Endothelial cell of umbilical vein (primary cell): ENCODE results near the gene FSD1. TPM values are rescaled to one million over a fixed set of nuclear protein-coding genes. Genes with fewer than 3 reads are reported as not detected.

ENCODE experiments used
- BruUV-seq: library from RNA; stranded (reverse); fragments of 400-500 nt; replicated peaks from 2 replicates; lab custom pipeline; 2021; lab: Mats Ljungman, UMichigan
- CTCF ChIA-PET: fragments of 300-600, 350-600 bp; sonication (Branson Sonifier 250); formaldehyde crosslinking; loops from one replicate; lab custom pipeline; 2021; ENCODE audit warnings: antibody characterized with exemption, inconsistent platforms; lab: Charles Lee
- POLR2A ChIA-PET: fragments of 300-600, 350-600 bp; sonication (Branson Sonifier 250); formaldehyde crosslinking; loops from one replicate; lab custom pipeline; 2021; ENCODE audit warnings: antibody characterized with exemption, inconsistent platforms; lab: Charles Lee
- DNase-seq: peaks from one replicate; pipeline ENCODE4 v3.0.0-alpha.2; 2011; ENCODE audit warnings: low read depth, low spot score
- FAIRE-seq: peaks from 2 replicates; lab custom pipeline; 2011; peaks lifted over from hg19 to GRCh38; lab: Jason Lieb, UNC
- H2AFZ ChIP-seq: 2 replicates; pipeline ENCODE4 v1.6.0; 2012; ENCODE audit warnings: low read depth, low read length, control low read depth, inconsistent platforms
- H3K27ac ChIP-seq: 2 replicates; pipeline ENCODE4 v1.5.1; 2011; ENCODE audit warnings: low read depth, mild to moderate bottlenecking, control low read depth, low read length, moderate library complexity; ENCODE audit not compliant: insufficient read depth
- H3K27me3 ChIP-seq, 2 experiments: 2 replicates each; pipeline versions ENCODE4 v1.6.0 to v1.6.1; 2011; ENCODE audit warnings: low read length in 2 of 2, mixed read lengths in 1 of 2; ENCODE audit not compliant: control insufficient read depth in 2 of 2, insufficient read depth in 2 of 2
- H3K36me3 ChIP-seq, 2 experiments: 2 replicates in 1 of 2; 3 replicates in 1 of 2; pipeline ENCODE4 v1.5.1; 2011; ENCODE audit warnings: low read length in 2 of 2, mild to moderate bottlenecking in 1 of 2, moderate library complexity in 1 of 2; ENCODE audit not compliant: control insufficient read depth in 2 of 2, insufficient read depth in 2 of 2; ENCODE audit errors: extremely low read depth in 1 of 2
- H3K4me1 ChIP-seq: 3 replicates; pipeline ENCODE4 v1.5.1; 2011; ENCODE audit warnings: mild to moderate bottlenecking, low read length; ENCODE audit not compliant: control insufficient read depth, insufficient read depth; ENCODE audit errors: extremely low read depth
- H3K4me2 ChIP-seq: 2 replicates; pipeline ENCODE4 v1.6.1; 2011; ENCODE audit warnings: low read length, control low read depth, mixed read lengths; ENCODE audit not compliant: insufficient read depth
- H3K4me3 ChIP-seq, 3 experiments: fragments of 200-600 bp in 1 of 3; sonication (generic), shearing (Covaris generic) in 1 of 3; replicated peaks in 1 of 3; 2 replicates each; pipeline ENCODE4 v1.5.1; 2011 to 2016; ENCODE audit warnings: control low read depth in 3 of 3, low read length in 3 of 3, mild to moderate bottlenecking in 2 of 3, inconsistent platforms in 1 of 3, low read depth in 1 of 3, moderate library complexity in 1 of 3; ENCODE audit not compliant: insufficient read depth in 1 of 3
- H3K79me2 ChIP-seq: 2 replicates; pipeline ENCODE4 v1.6.0; 2012; ENCODE audit warnings: low read length, inconsistent platforms; ENCODE audit not compliant: control insufficient read depth, insufficient read depth
- H3K9ac ChIP-seq: replicated peaks from 2 replicates; pipeline ENCODE3; 2011; ENCODE audit warnings: low read length, control low read depth; ENCODE audit not compliant: insufficient read depth; ENCODE audit errors: extremely low read depth
- H3K9me1 ChIP-seq: replicated peaks from 3 replicates; pipeline ENCODE4 v1.6.0; 2011; ENCODE audit warnings: mild to moderate bottlenecking, low read length; ENCODE audit not compliant: control insufficient read depth, insufficient read depth; ENCODE audit errors: extremely low read depth
- H3K9me3 ChIP-seq: replicated peaks from 2 replicates; pipeline ENCODE4 v1.5.1; 2012; ENCODE audit warnings: low read length, inconsistent platforms; ENCODE audit not compliant: control insufficient read depth, insufficient read depth
- H4K20me1 ChIP-seq: replicated peaks from 2 replicates; pipeline ENCODE3; 2011; ENCODE audit warnings: mild to moderate bottlenecking, low read length; ENCODE audit not compliant: control insufficient read depth, insufficient read depth; ENCODE audit errors: extremely low read depth
- CTCF ChIP-seq, 2 donors: IDR thresholded peaks; 1 replicate in 1 of 2; 2 replicates in 1 of 2; pipeline ENCODE4 v1.5.1; 2011; ENCODE audit warnings: low read length in 2 of 2, mild to moderate bottlenecking in 2 of 2, moderate library complexity in 2 of 2, control low read depth in 1 of 2, inconsistent platforms in 1 of 2, low read depth in 1 of 2; ENCODE audit not compliant: insufficient read depth in 1 of 2; ENCODE audit errors: extremely low read depth in 1 of 2
- EZH2 ChIP-seq: IDR thresholded peaks from 2 replicates; pipeline ENCODE4 v1.6.1; 2012; ENCODE audit warnings: borderline replicate concordance, low read depth, mild to moderate bottlenecking, moderate library complexity, low read length, inconsistent platforms; ENCODE audit not compliant: severe bottlenecking
- FOS ChIP-seq: IDR thresholded peaks from 2 replicates; pipeline ENCODE4 v1.6.1; 2011; ENCODE audit warnings: mild to moderate bottlenecking, low read length, moderate library complexity, borderline replicate concordance; ENCODE audit not compliant: insufficient read depth
- GATA2 ChIP-seq: IDR thresholded peaks from 2 replicates; pipeline ENCODE4 v1.7.0; 2011; ENCODE audit warnings: low read depth, mild to moderate bottlenecking, moderate library complexity, mixed read lengths, low read length; ENCODE audit not compliant: insufficient read length, insufficient read depth
- JUN ChIP-seq: IDR thresholded peaks from 2 replicates; pipeline ENCODE4 v1.6.1; 2011; ENCODE audit warnings: borderline replicate concordance, low read depth; ENCODE audit not compliant: insufficient read length, insufficient read depth
- MAX ChIP-seq: IDR thresholded peaks from 2 replicates; pipeline ENCODE4 v1.6.1; 2011; ENCODE audit not compliant: insufficient read depth, insufficient read length
- MYC ChIP-seq: IDR thresholded peaks from one replicate; pipeline ENCODE4 v1.6.1; 2011; ENCODE audit warnings: mild to moderate bottlenecking, low read depth, low read length
- POLR2A ChIP-seq: IDR thresholded peaks from 2 replicates; pipeline ENCODE4 v1.6.1; 2012; ENCODE audit warnings: low read depth, mild to moderate bottlenecking, control low read depth, low read length
- POLR2AphosphoS5 ChIP-seq: IDR thresholded peaks from 2 replicates; pipeline ENCODE4 v1.6.1; 2012; ENCODE audit warnings: low read depth, mild to moderate bottlenecking, control low read depth, low read length, moderate library complexity; ENCODE audit not compliant: insufficient read depth
- dilution Hi-C: fragments of 300-500 bp; cut with MboI; formaldehyde crosslinking; loops from one replicate; pipeline ENCODE4 v1.15.0; 2019; ENCODE audit warnings: low sequenced_read_pairs; ENCODE audit not compliant: extremely low pct_ligation_motif_present
- intact Hi-C: fragments of 100-400 bp; cut with micrococcal nuclease; formaldehyde crosslinking; loops from one replicate; pipeline ENCODE4 v1.10.0; 2022
- polyA plus RNA-seq, 4 experiments: library from polyadenylated mRNA; depleted of rRNA in 3 of 4; stranded (reverse) in 3 of 4; unstranded in 1 of 4; fragments of >200 nt; gene quantifications; 2 replicates each; pipeline versions ENCODE4 v1.2.1 to v1.2.3, GENCODE V29; 2011 to 2012; ENCODE audit warnings: missing spikeins in 1 of 4
- total RNA-seq: library from RNA; stranded (reverse); gene quantifications from 2 replicates; pipeline ENCODE4 v1.2.3, GENCODE V29; 2021

FSD1 gene
- total and polyA plus RNA-seq, 2 donors (not counting 3 experiments of a cell fraction or from before 2014, with no cell fraction given), result 25.8 to 55.5 TPM

GRCh38 chr19:4343370-4344307 lies 39.2 kb downstream of the FSD1 start, which contains the start of gene MPND:
Gene MPND, plus strand, starts transcription at chr19:4343562. Its CDS starts 32 bp downstream, at chr19:4343594.
- H2AFZ ChIP-seq, result peak within 1 kb of the TSS; percentile 99
- no peaks in the 10 kb centered on the region for H3K27me3 ChIP-seq
- H3K4me3 ChIP-seq, result peak within 1 kb of the TSS; percentile 55 to 85 (median 84)
- peak within 1 kb of the TSS; percentile 91 for H3K4me2 ChIP-seq
- BruUV-seq, result no TSS peak
- POLR2A ChIA-PET, result interaction anchor here (0.9 to 2.3 kb wide), 9 partner anchors 9 to 97 kb away, joined by 3 to 7 read pairs (median 4); partner anchors contain the start of gene YJU2
- peaks cover 2% of the 10 kb centered on the region in 2 experiments for H3K36me3 ChIP-seq
- no peaks in the 10 kb centered on the region for H3K9me3 ChIP-seq
- CTCF ChIA-PET, result interaction anchor here (0.6 to 3.1 kb wide), 13 partner anchors 9 to 507 kb away, joined by 3 to 54 read pairs (median 5); partner anchors contain the start of gene CHAF1A
- DNase-seq (peak; percentile 83), FAIRE-seq (peak; percentile 18)
- no peaks in the 10 kb centered on the region for H3K9me1 ChIP-seq
- H3K9ac ChIP-seq, result peak within 1 kb of the TSS; percentile 68
- peaks cover 14% of the 10 kb centered on the region for H3K4me1 ChIP-seq
- dilution Hi-C loops (no loop called here), intact Hi-C loops (loop anchor here (1.0 kb wide), 2 partner anchors 15 to 31 kb away; no protein-coding TSS in a partner anchor)
- H4K20me1 ChIP-seq, result no peaks in the 10 kb centered on the region
- TF ChIP-seq MYC, result no peak
- TF ChIP-seq POLR2AphosphoS5, result peak; percentile 27
- peak within 1 kb of the TSS; percentile 77 for H3K27ac ChIP-seq
- no peaks in the 10 kb centered on the region for H3K79me2 ChIP-seq

DNA sequence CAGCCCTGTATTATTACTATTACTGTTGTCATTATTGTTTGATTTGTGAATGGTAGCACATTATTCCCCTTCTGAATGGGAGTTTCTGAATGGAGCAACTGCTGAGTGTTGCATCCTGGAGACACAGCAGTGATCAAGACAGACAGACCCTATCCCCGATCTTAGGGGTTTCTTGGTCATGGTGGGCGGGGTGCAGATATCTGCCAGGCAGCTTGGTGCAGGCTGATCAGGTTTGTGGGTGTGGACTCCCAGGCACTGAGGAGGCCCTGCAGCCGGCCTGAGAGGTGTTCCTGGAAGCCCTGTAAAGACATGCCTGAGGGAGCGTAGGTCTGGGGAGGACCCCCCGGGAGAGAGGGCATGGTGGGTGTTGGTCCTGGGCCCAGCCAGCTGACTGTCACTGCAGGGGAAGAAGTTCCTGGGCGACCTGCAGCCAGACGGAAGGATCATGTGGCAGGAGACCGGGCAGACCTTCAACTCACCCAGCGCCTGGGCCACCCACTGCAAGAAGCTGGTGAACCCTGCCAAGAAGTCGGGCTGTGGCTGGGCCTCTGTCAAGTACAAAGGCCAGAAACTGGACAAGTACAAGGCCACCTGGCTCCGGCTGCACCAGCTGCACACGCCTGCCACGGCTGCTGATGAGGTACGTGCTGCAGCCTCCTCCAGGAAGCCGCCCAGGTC lies 41.1 kb downstream of the FSD1 start:
- Histone ChIP-seq H3K4me2 (no peak overlapping the region), H3K4me1 (peaks cover 12% of the 10 kb centered on the region), H3K9me3 (no peaks in the 10 kb centered on the region), H3K9me1 (no peaks in the 10 kb centered on the region), H2AFZ (no peak overlapping the region), H3K9ac (no peak overlapping the region), H3K27me3 (no peaks in the 10 kb centered on the region), H4K20me1 (no peaks in the 10 kb centered on the region), H3K79me2 (no peaks in the 10 kb centered on the region), H3K36me3 (peaks cover 2 to 4% of the 10 kb centered on the region in 2 experiments), H3K4me3 (no peak overlapping the region), H3K27ac (no peak overlapping the region)
- dilution Hi-C loops, result no loop called here
- ChIA-PET POLR2A (no interaction called here), CTCF (interaction anchor here (0.7 kb wide), 1 partner anchor 24 kb away, joined by 3 read pairs; no protein-coding TSS in a partner anchor)
- FAIRE-seq (no peak), DNase-seq (no peak)
- intact Hi-C loops, result no loop called here
- no TSS peak for BruUV-seq
- TF ChIP-seq JUN (no peak), EZH2 (no peak), POLR2A (no peak), POLR2AphosphoS5 (no peak), CTCF (IDR thresholded peaks at IDR 0.05; ENCODE audit: extremely low read depth in 1 of 2, insufficient read depth in 1 of 2, low read depth in 1 of 2, low read length in 2 of 2) (no peak), GATA2 (no peak), FOS (no peak), MAX (no peak), MYC (no peak)
